Fibroblast of the aortic adventitia (primary cell): ENCODE data around the gene HTR3D. TPM values are rescaled to one million over a fixed set of nuclear protein-coding genes. Genes with fewer than 3 reads are reported as not detected.

Experiments
- DNase-seq: peaks from one replicate; pipeline ENCODE4 v3.0.0-alpha.2; 2010; ENCODE audit warnings: low read depth
- H3K4me3 ChIP-seq: 2 replicates; pipeline ENCODE4 v1.5.1; 2011; ENCODE audit warnings: low read depth, mild to moderate bottlenecking, control low read depth, low read length, moderate library complexity
- CTCF ChIP-seq: IDR thresholded peaks from 2 replicates; pipeline ENCODE4 v1.5.1; 2011; ENCODE audit warnings: mild to moderate bottlenecking, low read length, control low read depth, inconsistent platforms; ENCODE audit not compliant: insufficient read depth
- total RNA-seq: library from RNA; depleted of rRNA; stranded (reverse); fragments of >200 nt; gene quantifications from 2 replicates; pipeline ENCODE4 v1.2.3, GENCODE V29; 2012; ENCODE audit warnings: low replicate concordance

The HTR3D gene
- not detected in 2 replicates for total RNA-seq

GRCh38 chr3:184031187-184031792 is at the start of gene HTR3D:
TSS of gene HTR3D (plus strand) at chr3:184031742. CDS start at chr3:184031742, 0 bp downstream.
- no peak for DNase-seq
- no peak within 1 kb of the TSS for H3K4me3 ChIP-seq
- no peak for TF ChIP-seq CTCF

GRCh38 chr3:183981990-183982644 is 49.4 kb upstream of the HTR3D start:
- no peak for TF ChIP-seq CTCF
- no peak overlapping the region for H3K4me3 ChIP-seq
- no peak for DNase-seq

GRCh38 chr3:183984127-183984740 is 47.3 kb upstream of the HTR3D start:
- DNase-seq, result peak; percentile 10
- TF ChIP-seq CTCF, result no peak
- no peak overlapping the region for H3K4me3 ChIP-seq

- DNase-seq, result no peak
- H3K4me3 ChIP-seq, result no peak overlapping the region
- TF ChIP-seq CTCF, result no peak
Measured at GRCh38 chr3:183984749-183985729, 46.5 kb upstream of the HTR3D start.

- no peak overlapping the region for H3K4me3 ChIP-seq
- TF ChIP-seq CTCF, result no peak
- DNase-seq, result no peak
Measured at GRCh38 chr3:183987000-183987600, 44.4 kb upstream of the HTR3D start.

GRCh38 chr3:183988216-183988790 is 43.2 kb upstream of the HTR3D start:
- no peak for DNase-seq

More at GRCh38 chr3:183988216-183988790, 43.2 kb upstream of the HTR3D start:
- no peak overlapping the region for H3K4me3 ChIP-seq
- no peak for TF ChIP-seq CTCF
